Measurements from ENCODE around the gene IKBKG.

DNA sequence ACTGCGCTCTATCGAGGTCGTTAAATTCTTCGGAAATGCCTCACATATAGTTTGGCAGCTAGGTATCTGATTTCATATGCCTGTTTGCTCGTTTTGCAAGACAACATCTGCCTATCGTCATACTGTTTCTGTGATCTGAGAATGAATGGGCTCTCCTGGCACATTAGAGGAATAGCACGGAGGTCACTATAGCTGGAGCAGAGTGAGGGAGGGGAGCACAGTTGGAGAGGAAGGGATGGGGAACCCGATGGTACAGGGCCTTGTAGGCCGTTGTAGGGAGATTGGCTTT is 552 bp downstream of the IKBKG start:
- TF ChIP-seq GATA3 (IDR thresholded peaks at IDR 0.05; ENCODE audit: low read depth, low read length) (no peak), GATA2 (IDR thresholded peaks at IDR 0.05; ENCODE audit: low read depth, low read length) (no peak)
